Stimulated activated CD4-positive, alpha-beta T cell treated with anti-CD3 and anti-CD28 coated beads, TNF-alpha, amount 100 ng/mL, for 48 hours (primary cell): Measurements from ENCODE around the gene SHOC1.
"Not testable (repeated sequence)": the region's sequence is repeated elsewhere in the genome, so short reads cannot be mapped to it uniquely, and the experiment has no call there.

Experiments
- DNase-seq, 3 donors: peaks; one replicate each; pipeline ENCODE4 v3.0.0-alpha.2; 2020; ENCODE audit warnings: low read depth in 3 of 3

SHOC1 gene

GRCh38 chr9:111805262-111805661 is 10.5 kb upstream of the SHOC1 start:
- no peak for DNase-seq

- DNase-seq = no peak
Measured at GRCh38 chr9:111804636-111805035, 9.9 kb upstream of the SHOC1 start.

DNA sequence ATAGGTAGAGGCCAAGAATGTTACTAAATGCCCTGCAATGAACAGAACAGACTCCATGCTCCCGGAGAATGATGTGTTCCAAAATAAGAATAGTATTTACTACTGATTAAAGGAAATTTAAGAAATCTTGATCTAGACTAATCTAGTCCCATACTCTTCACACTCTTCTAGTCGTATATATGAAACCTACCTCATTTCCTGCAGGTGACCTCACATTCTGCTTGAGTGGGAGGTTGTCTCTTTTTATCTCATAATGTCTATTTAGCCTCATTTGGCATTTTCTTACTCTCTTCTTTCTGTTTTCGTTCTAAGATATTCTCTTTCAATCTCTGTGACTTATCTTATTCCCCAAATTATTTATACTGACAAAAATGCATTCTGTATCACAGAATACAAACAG is 9.2 kb upstream of the SHOC1 start:
- peak in 1 of 3 donors; percentile 8 for DNase-seq

DNA sequence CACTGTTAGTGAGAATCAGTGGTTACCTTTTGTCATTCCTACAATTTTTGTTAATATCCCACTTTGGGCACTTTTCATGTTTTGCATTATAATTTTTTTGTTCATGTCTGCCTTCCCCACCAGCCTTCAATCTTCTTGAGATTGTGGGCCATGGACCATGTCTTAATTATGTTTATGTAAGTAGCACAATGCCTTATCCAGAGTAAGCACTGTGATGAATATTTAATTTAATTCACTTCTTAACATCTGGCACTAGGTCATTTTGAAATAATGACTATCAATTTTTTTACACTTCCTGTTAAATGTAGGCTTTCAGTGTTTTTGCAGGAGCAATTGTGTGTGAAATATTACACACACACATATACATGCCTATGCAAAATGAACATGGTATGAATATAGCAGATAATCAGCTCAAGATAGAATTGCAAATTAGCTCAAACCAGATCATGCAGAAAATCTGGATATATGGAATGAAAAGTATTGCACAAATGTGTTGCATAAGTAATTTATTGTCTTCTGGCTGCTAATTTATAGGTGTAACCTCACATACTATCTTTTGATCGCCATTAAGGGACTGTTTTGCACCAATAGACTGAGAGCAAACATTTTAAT is 5.3 kb upstream of the SHOC1 start:
- DNase-seq = no peak

DNA sequence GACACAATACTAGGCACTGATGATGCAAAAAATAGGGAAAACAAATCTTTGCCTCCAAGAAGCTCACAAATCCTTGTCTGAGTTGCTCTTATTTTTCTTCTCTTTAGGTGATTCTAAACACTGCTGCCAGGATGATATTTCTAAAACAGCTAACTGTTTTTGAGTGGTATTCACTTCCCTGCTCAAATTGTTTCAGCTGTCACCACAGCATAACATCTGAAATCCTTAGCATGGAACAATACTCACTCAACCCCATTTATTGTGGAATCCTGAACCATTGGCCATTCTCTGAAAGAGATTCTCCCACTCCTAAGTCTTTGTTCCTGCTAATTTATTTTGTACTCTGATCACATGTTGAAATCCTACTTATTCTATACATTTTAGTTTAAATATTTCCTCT is 4.8 kb upstream of the SHOC1 start:
- DNase-seq = no peak

- DNase-seq = no peak
Measured at GRCh38 chr9:111798786-111799185, 4.0 kb upstream of the SHOC1 start.

GRCh38 chr9:111795557-111795839 is 761 bp upstream of the SHOC1 start:
- no peak for DNase-seq

GRCh38 chr9:111791821-111792220 is 2.9 kb downstream of the SHOC1 start:
- DNase-seq = not testable (repeated sequence)

- no peak for DNase-seq
Measured at GRCh38 chr9:111789881-111790280, 4.9 kb downstream of the SHOC1 start.

- no peak for DNase-seq
Measured at GRCh38 chr9:111783857-111784256, 10.9 kb downstream of the SHOC1 start.

- DNase-seq = no peak
Measured at GRCh38 chr9:111783424-111783823, 11.3 kb downstream of the SHOC1 start.

GRCh38 chr9:111766066-111766465 is 28.7 kb downstream of the SHOC1 start:
- DNase-seq = no peak

GRCh38 chr9:111762556-111762955 is 32.2 kb downstream of the SHOC1 start:
- no peak for DNase-seq

GRCh38 chr9:111759762-111760639 is 34.7 kb downstream of the SHOC1 start:
- peak in 2 of 3 donors; percentile 17 to 29 for DNase-seq

DNA sequence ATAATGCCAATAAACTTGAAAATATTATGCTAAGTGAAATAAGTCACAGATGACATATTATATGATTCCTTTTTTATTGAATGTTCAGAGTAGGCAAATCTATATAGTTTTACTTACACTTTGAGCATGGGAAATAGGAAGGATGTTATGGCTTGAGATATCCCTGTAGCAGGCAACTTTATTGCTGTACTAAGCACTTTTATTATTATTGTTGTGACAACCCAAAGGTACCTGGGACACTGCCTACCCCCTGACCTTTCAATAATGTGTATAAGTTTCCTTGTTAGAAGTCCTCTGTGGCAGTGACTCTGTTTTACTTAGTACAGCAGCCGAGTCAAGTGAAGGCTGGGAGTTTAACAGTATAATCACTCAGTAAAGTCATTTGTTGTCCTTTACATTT is 39.9 kb downstream of the SHOC1 start:
- no peak for DNase-seq

DNA sequence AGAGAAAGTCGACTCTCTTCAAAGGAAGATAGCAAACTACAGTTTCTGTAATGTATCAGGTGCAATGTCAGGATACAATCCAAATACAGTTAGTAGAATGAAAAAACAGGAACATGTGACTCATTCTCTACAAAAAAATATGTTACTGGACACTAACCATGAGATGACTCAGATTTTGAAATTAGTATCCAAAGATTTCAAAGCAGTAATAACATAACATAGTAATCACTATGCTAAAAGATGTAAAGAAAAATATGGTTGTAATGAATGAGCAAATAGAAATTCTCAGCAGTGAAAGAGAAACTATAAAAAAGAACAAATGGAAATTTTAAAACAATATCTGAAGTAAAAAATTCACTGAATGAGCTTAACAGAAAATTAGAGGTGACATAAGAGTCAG is 42.3 kb downstream of the SHOC1 start:
- no peak for DNase-seq
